Activated gamma-delta T cell treated with anti-CD3 and anti-CD28 coated beads, Interleukin-2, amount 50 U/mL, for 16 hours (primary cell): Measurements from ENCODE around the gene GAMT.

Experiments used
- DNase-seq: peaks from one replicate; pipeline ENCODE4 v3.0.0-alpha.2; 2020; ENCODE audit warnings: low read depth

GAMT gene

GRCh38 chr19:1399745-1400144, 1.6 kb downstream of the GAMT start:
- DNase-seq, result no peak

GRCh38 chr19:1399079-1399478, 2.3 kb downstream of the GAMT start:
- no peak for DNase-seq

GRCh38 chr19:1397838-1398237, 3.5 kb downstream of the GAMT start:
- DNase-seq, result no peak

GRCh38 chr19:1396768-1397679, 4.3 kb downstream of the GAMT start:
- DNase-seq, result no peak

GRCh38 chr19:1396019-1396767, 5.1 kb downstream of the GAMT start:
- DNase-seq, result no peak

- no peak for DNase-seq
Observed at GRCh38 chr19:1395194-1396018, 5.9 kb downstream of the GAMT start.

- DNase-seq, result no peak
Observed at GRCh38 chr19:1394252-1395193, 6.8 kb downstream of the GAMT start.

GRCh38 chr19:1393841-1394240, 7.5 kb downstream of the GAMT start:
- no peak for DNase-seq

- DNase-seq, result no peak
Observed at GRCh38 chr19:1392939-1393530, 8.3 kb downstream of the GAMT start.

- DNase-seq, result no peak
Observed at GRCh38 chr19:1392407-1392806, 8.9 kb downstream of the GAMT start.

- no peak for DNase-seq
Observed at GRCh38 chr19:1390890-1391423, 10.4 kb downstream of the GAMT start.

GRCh38 chr19:1389033-1389940, 12.1 kb downstream of the GAMT start:
- no peak for DNase-seq

- no peak for DNase-seq
Observed at GRCh38 chr19:1388637-1389026, 12.7 kb downstream of the GAMT start.

GRCh38 chr19:1387684-1388636, 13.4 kb downstream of the GAMT start:
- no peak for DNase-seq

- no peak for DNase-seq
Observed at GRCh38 chr19:1386945-1387683, 14.2 kb downstream of the GAMT start.

- no peak for DNase-seq
Observed at GRCh38 chr19:1385816-1386215, 15.5 kb downstream of the GAMT start.

GRCh38 chr19:1384478-1385110, 16.7 kb downstream of the GAMT start:
- no peak for DNase-seq
